Daoy (cell line): ENCODE results near the gene CRB2. TPM values are rescaled to one million over a fixed set of nuclear protein-coding genes. Genes with fewer than 3 reads are reported as not detected.

ENCODE experiments used
- DNase-seq: peaks from one replicate; pipeline ENCODE4 v3.0.0-alpha.2; 2015; ENCODE audit warnings: low read depth
- total RNA-seq: library from RNA; depleted of rRNA; stranded (reverse); fragments of >200 nt; shearing (Covaris generic); gene quantifications from 2 replicates; pipeline ENCODE4 v1.2.3, GENCODE V29; 2014

CRB2 gene
- total RNA-seq, 1 experiment from 2014 or later: 0.11 TPM

GRCh38 chr9:123329329-123329955 lies 26.6 kb upstream of the CRB2 start:
- peak; percentile 83 for DNase-seq

GRCh38 chr9:123331346-123332060 lies 24.5 kb upstream of the CRB2 start:
- no peak for DNase-seq

- DNase-seq: peak; percentile 94
These were observed 22.8 kb upstream of the CRB2 start for GRCh38 chr9:123333058-123333669.

- no peak for DNase-seq
These were observed 21.4 kb upstream of the CRB2 start for GRCh38 chr9:123334639-123335038.

- DNase-seq: peak; percentile 86
These were observed 20.6 kb upstream of the CRB2 start for GRCh38 chr9:123335193-123335985.

GRCh38 chr9:123335986-123336329 lies 20.0 kb upstream of the CRB2 start:
- DNase-seq: no peak

GRCh38 chr9:123336449-123336848 lies 19.5 kb upstream of the CRB2 start:
- no peak for DNase-seq

GRCh38 chr9:123336959-123337358 lies 19.0 kb upstream of the CRB2 start:
- no peak for DNase-seq

- peak; percentile 67 for DNase-seq
These were observed 18.0 kb upstream of the CRB2 start for GRCh38 chr9:123337971-123338370.

GRCh38 chr9:123338710-123339665 lies 17.0 kb upstream of the CRB2 start:
- DNase-seq: peak; percentile 56

- peak; percentile 78 for DNase-seq
These were observed 16.1 kb upstream of the CRB2 start for GRCh38 chr9:123339666-123340510.

- no peak for DNase-seq
These were observed 14.2 kb upstream of the CRB2 start for GRCh38 chr9:123341816-123342215.

GRCh38 chr9:123342247-123342646 lies 13.8 kb upstream of the CRB2 start:
- no peak for DNase-seq

GRCh38 chr9:123343443-123344191 lies 12.4 kb upstream of the CRB2 start:
- peak; percentile 79 for DNase-seq

GRCh38 chr9:123344192-123344949 lies 11.6 kb upstream of the CRB2 start:
- DNase-seq: no peak

- DNase-seq: no peak
These were observed 10.4 kb upstream of the CRB2 start for GRCh38 chr9:123345567-123345955.

- no peak for DNase-seq
These were observed 10.0 kb upstream of the CRB2 start for GRCh38 chr9:123346026-123346425.

GRCh38 chr9:123346826-123347225 lies 9.2 kb upstream of the CRB2 start:
- DNase-seq: no peak
